Measurements from ENCODE around the gene PSMB7. TPM values are rescaled to one million over a fixed set of nuclear protein-coding genes. Genes with fewer than 3 reads are reported as not detected.

PSMB7 gene
- total and polyA plus RNA-seq, 2 donors from 2014 or later: 105 to 250 TPM

DNA sequence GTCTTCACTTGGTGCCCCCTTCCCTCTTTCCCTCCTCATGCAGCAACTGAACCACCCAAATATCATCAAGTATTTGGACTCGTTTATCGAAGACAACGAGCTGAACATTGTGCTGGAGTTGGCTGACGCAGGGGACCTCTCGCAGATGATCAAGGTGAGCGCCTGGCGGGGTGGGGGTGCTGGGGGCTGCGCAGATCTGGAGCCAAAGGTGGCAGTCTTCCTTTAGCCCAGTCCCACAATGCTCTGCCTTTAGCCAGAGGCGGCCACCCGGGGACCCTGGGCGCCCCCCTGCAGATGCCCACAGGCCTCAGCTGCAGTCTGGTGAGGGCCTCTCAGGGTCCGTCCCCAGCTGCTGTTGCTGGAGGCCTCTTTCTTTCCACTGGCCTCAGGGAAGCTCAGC, 93.8 kb downstream of the PSMB7 start:
- intact Hi-C loops (cut with DNase I): loop anchor here (5.0 kb wide), 1 partner anchor 189 kb away; no protein-coding TSS in a partner anchor
- no peak for TF ChIP-seq CTCF (IDR thresholded peaks at IDR 0.05; ENCODE audit: borderline replicate concordance, extremely low read depth, insufficient read depth)
- H3K4me1 ChIP-seq (ENCODE audit: control insufficient read depth in 2 of 3, insufficient read depth in 2 of 3, low read depth in 1 of 3, low read length in 3 of 3): no peaks in the 10 kb centered on the region
- no peaks in the 10 kb centered on the region for H3K27me3 ChIP-seq (ENCODE audit: control insufficient read depth, insufficient read depth, low read length)
- FAIRE-seq: no peak
- H3K4me3 ChIP-seq (ENCODE audit: low read length in 3 of 3): no peak overlapping the region
- H3K27ac ChIP-seq (ENCODE audit: low read depth in 2 of 2, low read length in 2 of 2): no peak overlapping the region
- H3K9me3 ChIP-seq (ENCODE audit: control insufficient read depth in 2 of 3, insufficient read depth in 1 of 3, low read length in 3 of 3): no peaks in the 10 kb centered on the region
- DNase-seq: no peak
- no peak overlapping the region for H3K9ac ChIP-seq (ENCODE audit: low read length in 3 of 3)
- H3K36me3 ChIP-seq (ENCODE audit: control insufficient read depth in 2 of 3, insufficient read depth in 3 of 3, low read length in 3 of 3): peaks cover 0 to 9% (median 0%) of the 10 kb centered on the region in 3 donors

- no peaks in the 10 kb centered on the region for H3K4me1 ChIP-seq (ENCODE audit: control insufficient read depth in 2 of 3, insufficient read depth in 2 of 3, low read depth in 1 of 3, low read length in 3 of 3)
- H3K36me3 ChIP-seq (ENCODE audit: control insufficient read depth in 2 of 3, insufficient read depth in 3 of 3, low read length in 3 of 3): peaks cover 0 to 12% (median 0%) of the 10 kb centered on the region in 3 donors
- H3K9me3 ChIP-seq (ENCODE audit: control insufficient read depth in 2 of 3, insufficient read depth in 1 of 3, low read length in 3 of 3): no peaks in the 10 kb centered on the region
- TF ChIP-seq CTCF (IDR thresholded peaks at IDR 0.05; ENCODE audit: borderline replicate concordance, extremely low read depth, insufficient read depth): peak; percentile 85
- DNase-seq: peak in 4 of 5 donors; percentile 62 to 85 (median 74)
- no peak overlapping the region for H3K27ac ChIP-seq (ENCODE audit: low read depth in 2 of 2, low read length in 2 of 2)
- FAIRE-seq: no peak
- no peak overlapping the region for H3K4me3 ChIP-seq (ENCODE audit: low read length in 3 of 3)
- no peaks in the 10 kb centered on the region for H3K27me3 ChIP-seq (ENCODE audit: control insufficient read depth, insufficient read depth, low read length)
- H3K9ac ChIP-seq (ENCODE audit: low read length in 3 of 3): no peak overlapping the region
- intact Hi-C loops (cut with DNase I): loop anchor here (5.0 kb wide), 1 partner anchor 188 kb away; no protein-coding TSS in a partner anchor
These were observed 94.9 kb downstream of the PSMB7 start for GRCh38 chr9:124320062-124320973.

DNA sequence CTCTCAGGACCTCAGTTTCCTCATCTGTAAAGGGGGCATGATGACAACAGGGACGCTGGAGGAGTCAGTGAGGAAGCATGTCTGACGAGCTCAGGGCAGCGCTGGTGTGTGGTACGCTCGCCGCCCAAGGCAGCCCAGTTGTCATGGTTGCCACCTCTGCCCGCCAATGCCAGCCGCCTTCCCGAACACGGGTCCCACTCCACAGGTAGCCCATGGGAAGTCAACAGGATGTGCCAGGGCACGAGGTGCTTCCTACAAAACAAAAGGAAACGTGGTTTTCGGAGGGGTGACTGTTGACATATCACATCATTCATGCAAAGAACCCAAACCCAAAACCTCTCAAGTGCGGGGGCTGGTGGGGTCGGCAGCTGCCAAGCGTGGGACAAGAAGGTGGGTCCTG, 99.4 kb downstream of the PSMB7 start:
- intact Hi-C loops (cut with DNase I): no loop called here
- H3K9me3 ChIP-seq (ENCODE audit: control insufficient read depth in 2 of 3, insufficient read depth in 1 of 3, low read length in 3 of 3): no peaks in the 10 kb centered on the region
- no peak for TF ChIP-seq CTCF (IDR thresholded peaks at IDR 0.05; ENCODE audit: borderline replicate concordance, extremely low read depth, insufficient read depth)
- no peak overlapping the region for H3K9ac ChIP-seq (ENCODE audit: low read length in 3 of 3)
- peaks cover 0 to 4% (median 0%) of the 10 kb centered on the region in 3 donors for H3K36me3 ChIP-seq (ENCODE audit: control insufficient read depth in 2 of 3, insufficient read depth in 3 of 3, low read length in 3 of 3)
- DNase-seq (no peak), FAIRE-seq (no peak)
- H3K27ac ChIP-seq (ENCODE audit: low read depth in 2 of 2, low read length in 2 of 2): no peak overlapping the region
- no peaks in the 10 kb centered on the region for H3K27me3 ChIP-seq (ENCODE audit: control insufficient read depth, insufficient read depth, low read length)
- no peaks in the 10 kb centered on the region for H3K4me1 ChIP-seq (ENCODE audit: control insufficient read depth in 2 of 3, insufficient read depth in 2 of 3, low read depth in 1 of 3, low read length in 3 of 3)
- H3K4me3 ChIP-seq (ENCODE audit: low read length in 3 of 3): no peak overlapping the region

Measured in kidney (tissue), 14 donors.